DMS153 treated with DMSO at 0.1 percent for 48 hours (cell line): Measurements from ENCODE around the gene HELQ.
"Not testable (repeated sequence)": the region's sequence is repeated elsewhere in the genome, so short reads cannot be mapped to it uniquely, and the experiment has no call there.

Source experiments
- DNase-seq: peaks from one replicate; lab custom pipeline; 2025; ENCODE audit not compliant: unreplicated experiment; lab: John Stamatoyannopoulos, UW

HELQ gene

GRCh38 chr4:83455281-83456183 is at the start of gene HELQ, which contains the start of gene MRPS18C:
Gene HELQ (minus strand): TSS chr4:83455823. CDS start chr4:83455693, 130 bp downstream.
Gene MRPS18C (plus strand): TSS chr4:83456058. CDS start chr4:83456078, 20 bp downstream.
- DNase-seq = peak; percentile 99

DNA sequence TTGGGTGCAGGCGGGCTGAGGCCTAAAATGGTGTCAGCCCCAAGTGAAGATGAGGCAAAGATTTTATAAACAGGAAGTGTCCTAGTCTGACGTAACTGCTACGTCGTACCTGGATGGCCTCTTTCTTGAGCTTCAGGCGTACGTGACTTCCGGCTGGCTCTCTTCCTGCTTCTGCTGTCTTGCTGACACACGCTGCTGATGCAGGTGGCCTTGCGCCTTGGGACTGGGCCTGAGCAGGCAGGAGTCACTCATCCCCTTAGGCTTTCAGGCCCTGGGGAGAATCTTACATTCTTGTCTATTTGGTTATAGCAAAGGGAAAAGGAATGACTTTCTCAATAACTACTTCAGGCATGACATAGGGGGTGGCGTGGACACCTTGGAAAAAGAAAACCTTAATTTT is 49.4 kb upstream of the HELQ start:
- DNase-seq = no peak

DNA sequence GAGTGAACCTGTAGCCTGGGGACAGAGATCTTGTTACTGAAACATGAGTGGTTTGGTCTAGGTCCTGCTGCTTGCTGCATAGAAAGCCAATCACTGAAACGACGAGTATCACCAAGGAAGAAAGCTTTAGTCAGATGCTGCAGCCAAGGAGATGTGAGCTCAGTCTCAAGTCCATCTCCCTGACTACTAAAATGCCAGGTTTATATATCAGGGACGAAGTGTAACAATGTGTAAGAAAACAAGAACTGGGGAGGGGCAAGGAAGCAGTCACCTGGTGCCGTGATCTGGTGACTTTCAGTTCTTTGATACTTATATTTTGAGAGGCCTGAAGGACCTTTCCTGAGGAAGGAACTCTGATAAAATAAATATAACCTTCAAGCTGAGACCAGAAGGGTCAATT is 48.9 kb upstream of the HELQ start:
- no peak for DNase-seq

GRCh38 chr4:83503974-83504373 is 48.4 kb upstream of the HELQ start:
- no peak for DNase-seq

GRCh38 chr4:83501671-83502070 is 46.0 kb upstream of the HELQ start:
- not testable (repeated sequence) for DNase-seq

DNA sequence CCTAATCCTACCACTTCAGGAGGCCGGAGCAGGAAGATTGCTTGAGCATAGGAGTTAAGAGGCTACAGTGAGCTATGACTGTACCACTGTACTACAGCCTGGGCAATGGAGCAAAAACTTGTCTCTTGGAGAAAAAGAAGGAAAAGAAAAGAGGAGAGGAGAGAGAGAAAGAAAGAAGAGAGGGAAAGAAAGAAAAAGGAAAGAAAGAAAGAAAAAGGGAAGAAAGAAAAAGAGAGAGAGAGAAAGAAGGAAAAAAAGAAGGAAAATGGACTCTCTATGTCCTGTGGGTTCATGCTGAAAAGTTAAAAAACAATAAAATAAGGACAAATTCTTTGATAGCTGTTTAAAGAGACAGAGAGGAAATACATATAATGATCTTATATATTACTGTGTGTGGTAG is 42.6 kb upstream of the HELQ start:
- no peak for DNase-seq

DNA sequence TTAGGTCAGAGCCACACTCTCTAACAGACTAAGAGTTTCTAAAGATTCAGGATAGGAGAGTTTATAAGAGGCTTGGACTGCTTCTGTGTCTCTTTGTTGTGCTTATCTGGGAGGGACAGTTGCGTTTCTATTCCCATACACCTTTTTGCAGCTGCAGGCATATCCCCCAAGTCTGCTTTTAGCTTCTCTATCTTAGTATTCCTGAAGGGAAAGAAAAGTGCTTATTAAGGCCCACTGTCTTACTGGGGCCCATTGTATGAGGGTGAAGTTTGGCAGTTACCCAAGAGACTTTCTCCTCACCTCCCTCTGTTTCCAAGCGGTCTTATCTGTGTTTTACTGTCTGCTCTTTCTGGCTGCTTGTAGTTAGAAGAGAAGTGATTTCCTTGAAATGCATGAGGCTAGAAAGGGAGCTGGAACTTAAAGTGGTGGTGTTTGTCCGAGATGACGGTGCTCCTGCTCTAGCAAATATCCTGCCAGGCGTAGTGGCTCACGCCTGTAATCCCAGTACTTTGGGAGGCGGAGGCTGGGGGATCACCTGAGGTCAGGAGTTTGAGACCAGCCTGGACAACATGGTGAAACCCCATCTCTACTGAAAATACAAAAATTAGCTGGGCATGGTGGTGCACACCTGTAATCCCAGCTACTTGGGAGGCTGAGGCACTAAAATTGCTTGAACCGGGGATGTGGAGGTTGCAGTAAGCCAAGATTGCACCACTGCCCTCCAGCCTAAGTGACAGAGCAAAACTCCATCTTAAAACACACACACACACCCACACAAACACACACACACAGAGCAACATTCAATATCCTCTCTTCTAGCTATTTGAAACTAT is 40.7 kb upstream of the HELQ start:
- DNase-seq = not testable (repeated sequence)

GRCh38 chr4:83490876-83491450 is 35.3 kb upstream of the HELQ start:
- DNase-seq = no peak

- no peak for DNase-seq
Observed at GRCh38 chr4:83489711-83490326, 34.2 kb upstream of the HELQ start.

DNA sequence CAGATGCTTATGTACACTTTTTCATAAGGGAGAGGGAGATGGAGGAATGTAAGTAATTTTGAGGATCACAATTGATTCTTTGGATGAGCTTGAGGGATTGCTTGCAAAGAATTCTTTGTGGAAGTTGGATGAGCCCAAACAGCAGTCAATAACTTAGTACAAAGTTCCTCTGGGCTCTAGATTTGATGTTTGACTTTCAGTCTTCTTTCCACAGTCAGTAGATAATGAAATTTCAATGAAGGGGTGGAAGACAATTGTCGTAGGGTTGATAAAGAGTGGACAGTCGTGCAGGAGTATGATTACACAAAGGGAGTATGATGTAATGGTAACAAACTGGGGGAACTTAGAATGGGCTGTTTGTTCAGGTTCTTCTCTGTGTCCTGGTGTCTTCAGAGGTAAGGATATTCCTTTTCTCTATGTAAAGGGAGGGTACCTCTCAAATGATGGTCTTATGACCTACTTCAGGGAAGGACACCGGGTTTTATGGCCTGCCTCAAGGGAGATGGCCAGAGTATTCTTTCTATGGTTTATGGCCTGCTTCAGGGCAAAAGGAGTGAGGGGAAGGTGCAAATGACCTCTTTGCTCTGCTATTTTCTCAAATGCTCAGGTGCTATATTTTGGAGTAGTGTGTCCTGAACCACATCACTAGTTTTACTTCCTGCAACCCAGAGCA is 31.0 kb upstream of the HELQ start:
- no peak for DNase-seq

DNA sequence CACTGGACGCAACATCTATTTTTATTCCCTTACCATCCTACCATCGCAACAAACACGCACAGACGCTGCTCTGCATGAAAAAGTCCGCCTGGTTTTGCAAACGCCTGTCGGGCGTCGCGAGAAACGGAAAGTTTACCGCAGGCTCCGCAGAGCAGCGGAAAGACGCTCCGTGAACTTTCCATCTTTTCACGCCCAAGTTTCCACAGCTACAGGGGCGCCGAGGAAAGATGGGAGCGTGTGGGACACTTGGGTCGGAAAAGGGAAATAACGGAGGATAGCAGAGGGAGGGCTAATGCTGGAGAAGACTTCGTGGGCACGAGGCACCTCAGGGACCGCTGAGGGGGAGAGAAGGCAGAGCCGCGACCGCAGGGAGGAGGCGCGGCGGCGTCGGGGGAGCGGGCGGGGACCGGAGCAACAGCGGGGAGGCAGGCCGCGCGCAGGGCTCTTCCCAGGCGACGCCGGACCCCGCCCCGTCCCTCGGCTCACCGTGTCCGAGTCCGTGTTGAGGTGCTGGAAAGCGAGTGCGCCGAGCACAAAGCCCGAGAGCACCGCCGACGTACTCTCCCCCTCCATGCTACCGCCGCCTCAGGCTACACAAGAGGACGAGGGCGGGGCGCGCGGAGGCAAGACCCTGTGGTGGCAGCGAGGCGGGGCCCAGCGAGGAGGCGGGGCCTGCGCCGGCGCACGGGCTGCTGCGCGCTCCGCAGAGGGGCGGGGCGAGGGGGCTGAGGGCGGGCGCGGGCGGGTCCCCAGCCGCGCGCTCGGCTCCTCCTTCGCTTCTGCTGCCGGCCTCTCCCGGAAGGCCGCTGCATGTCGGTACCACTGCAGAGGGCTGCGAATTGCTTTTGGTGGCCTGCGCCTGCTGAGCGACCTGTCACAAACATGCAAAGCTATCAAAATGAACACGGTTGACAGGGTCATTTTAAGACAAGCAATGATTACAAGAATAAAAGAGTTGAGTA is 29.2 kb upstream of the HELQ start, which contains the start of gene ABRAXAS1:
Gene ABRAXAS1 (minus strand): TSS at position 601 of the 962 bp plus-strand sequence. CDS start 28 bp downstream, at position 573.
- peak; percentile 87 for DNase-seq

DNA sequence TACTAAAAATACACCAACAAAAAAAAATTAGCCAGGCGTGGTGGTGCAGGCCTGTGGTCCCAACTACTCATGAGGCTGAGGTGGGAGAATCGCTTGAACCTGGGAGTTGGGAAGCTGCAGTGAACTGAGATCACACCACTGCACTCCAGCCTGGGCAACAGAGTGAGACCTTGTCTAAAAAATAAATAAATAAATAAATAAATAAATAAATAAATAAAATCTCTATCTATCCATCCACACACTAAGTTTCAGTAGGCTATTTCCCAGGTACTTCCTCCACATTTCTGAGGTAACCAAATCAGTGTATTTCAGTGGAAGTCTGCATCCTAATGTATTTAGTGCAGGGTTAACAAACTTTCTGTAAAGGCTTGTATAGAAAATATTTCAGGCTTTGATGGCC is 18.3 kb upstream of the HELQ start:
- no peak for DNase-seq

DNA sequence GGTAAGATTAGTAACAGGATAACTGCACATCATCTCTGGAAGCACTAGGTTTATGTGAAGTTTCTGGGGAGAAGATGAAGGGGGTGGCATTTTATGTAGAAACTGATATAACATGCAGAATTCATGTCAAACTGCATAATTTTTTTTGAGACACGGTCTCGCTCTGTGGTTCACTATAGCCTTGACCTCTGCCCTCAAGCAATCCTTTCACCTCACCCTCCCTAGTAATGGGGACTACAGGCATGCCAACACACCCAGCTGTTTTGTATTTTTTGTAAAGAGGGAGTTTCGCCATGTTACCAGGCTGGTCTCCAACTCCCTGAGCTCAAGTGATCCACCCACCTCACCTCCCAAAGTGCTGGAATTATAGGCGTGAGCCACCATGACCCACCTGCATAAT is 17.8 kb upstream of the HELQ start:
- DNase-seq = no peak

- DNase-seq = no peak
Observed at GRCh38 chr4:83456184-83456501, 520 bp upstream of the HELQ start.

DNA sequence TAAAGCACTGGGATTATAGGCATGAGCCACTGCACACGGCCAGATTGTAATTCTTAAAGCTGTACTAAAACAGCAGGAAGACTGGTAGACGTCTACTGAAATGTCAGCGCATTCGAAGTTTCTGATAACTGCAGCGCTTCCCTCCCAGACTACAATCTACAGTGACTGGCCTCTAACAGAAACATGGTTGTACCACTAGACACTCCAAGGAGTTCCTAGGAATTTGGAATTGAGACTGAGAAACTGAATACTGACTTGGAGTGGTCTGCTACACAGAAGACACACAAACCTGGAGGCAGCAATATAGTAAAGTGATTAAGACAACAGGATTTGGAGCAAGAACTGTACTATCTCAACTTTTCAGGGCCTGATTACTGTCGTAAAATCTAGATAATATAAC is 937 bp downstream of the HELQ start:
- no peak for DNase-seq

DNA sequence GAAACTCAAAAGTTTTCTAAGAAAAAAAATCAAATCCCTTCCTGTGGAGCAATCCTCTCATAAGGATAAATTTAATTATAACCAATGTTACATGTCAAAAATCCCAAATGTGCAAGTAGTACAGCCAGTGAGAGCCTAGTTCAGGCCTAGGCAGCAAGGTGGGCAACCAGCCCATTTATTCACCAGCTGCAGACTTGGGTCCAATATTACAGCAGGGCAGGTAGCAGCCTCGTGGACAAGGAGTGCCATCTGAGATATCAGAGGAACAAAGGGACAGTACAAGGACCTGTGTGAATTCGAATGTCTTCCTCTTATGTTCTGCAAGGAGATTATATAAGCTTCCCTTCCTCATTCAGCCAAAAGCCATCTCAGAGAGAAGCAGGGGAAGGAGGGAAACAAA is 6.6 kb downstream of the HELQ start:
- no peak for DNase-seq

GRCh38 chr4:83440899-83441298 is 14.7 kb downstream of the HELQ start:
- no peak for DNase-seq

DNA sequence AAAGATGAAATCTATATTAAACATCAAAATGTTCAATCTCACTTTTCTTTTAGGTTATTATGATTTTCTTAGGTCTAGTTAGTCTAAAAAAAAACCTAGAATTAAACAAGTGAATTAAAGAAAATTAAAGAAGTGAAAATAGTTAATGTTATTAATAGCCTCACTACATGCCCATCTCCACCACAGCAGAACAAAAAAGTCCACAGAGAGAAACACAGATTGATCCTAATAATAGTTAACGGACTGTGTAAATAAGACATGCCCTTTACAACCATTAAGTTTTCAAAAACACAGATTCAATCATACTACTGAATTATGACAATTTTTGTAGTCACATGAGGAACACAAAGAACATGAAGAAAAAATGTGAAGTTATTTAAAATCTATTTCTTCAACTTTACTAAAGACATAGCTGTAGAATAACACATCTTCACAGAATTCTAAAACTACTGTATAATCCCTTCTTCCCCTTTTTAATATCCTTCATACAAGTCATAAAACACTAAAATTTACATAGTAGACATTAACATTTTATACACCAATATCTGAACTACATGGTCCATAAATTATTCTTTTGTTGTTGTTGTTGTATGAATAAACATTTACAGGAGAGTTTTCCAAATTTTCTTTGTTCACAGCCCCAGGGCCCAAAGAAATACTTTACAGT is 15.3 kb downstream of the HELQ start:
- no peak for DNase-seq

- no peak for DNase-seq
Observed at GRCh38 chr4:83438719-83439118, 16.9 kb downstream of the HELQ start.
